ENCODE results near the gene MRTFA. TPM values are rescaled to one million over a fixed set of nuclear protein-coding genes. Genes with fewer than 3 reads are reported as not detected.

The MRTFA gene
- polyA plus RNA-seq, 1 of the 3 experiments (the other 2 are of a cell fraction), result 5.8 TPM

GRCh38 chr22:40420341-40421081, 216.0 kb downstream of the MRTFA start:
- no peak for TF ChIP-seq REST (IDR thresholded peaks at IDR 0.05; ENCODE audit: low read depth, low read length)
- no peak for TF ChIP-seq FOSL2 (IDR thresholded peaks at IDR 0.05; ENCODE audit: borderline replicate concordance, low read depth)
- no peak for TF ChIP-seq ELF1 (IDR thresholded peaks at IDR 0.05)
- no peak for TF ChIP-seq USF2 (IDR thresholded peaks at IDR 0.05; ENCODE audit: borderline replicate concordance, low read depth, low read length)
- TF ChIP-seq EZH2phosphoT487 (IDR thresholded peaks at IDR 0.05; ENCODE audit: borderline replicate concordance, low read depth), result no peak
- TF ChIP-seq MAX (IDR thresholded peaks at IDR 0.05; ENCODE audit: low read depth), result no peak
- no peak for TF ChIP-seq POLR2AphosphoS5 (IDR thresholded peaks at IDR 0.05; ENCODE audit: low read depth, low read length)
- no peak for TF ChIP-seq CHD2 (IDR thresholded peaks at IDR 0.05; ENCODE audit: low read length, partially characterized antibody)
- TF ChIP-seq FOXM1 (IDR thresholded peaks at IDR 0.05; ENCODE audit: low read depth), result no peak
- no peak for TF ChIP-seq PBX3 (IDR thresholded peaks at IDR 0.05)
- TF ChIP-seq TEAD4 (IDR thresholded peaks at IDR 0.05; ENCODE audit: borderline replicate concordance, insufficient read depth), result no peak
- no peak for TF ChIP-seq FOXJ3 (CRISPR knock-in tag; IDR thresholded peaks at IDR 0.05)
- TF ChIP-seq RCOR1 (IDR thresholded peaks at IDR 0.05; ENCODE audit: low read length), result no peak
- no peak for TF ChIP-seq MEF2A (IDR thresholded peaks at IDR 0.05; ENCODE audit: borderline replicate concordance, low read depth)
- Histone ChIP-seq H3K9me3 (no peaks in the 10 kb centered on the region), H4K20me1 (ENCODE audit: insufficient read depth) (no peaks in the 10 kb centered on the region), H2AFZ (ENCODE audit: low read depth) (no peak overlapping the region), H3K79me2 (ENCODE audit: insufficient read depth) (no peaks in the 10 kb centered on the region), H3K27me3 (ENCODE audit: insufficient read depth) (no peaks in the 10 kb centered on the region), H3K4me2 (no peak overlapping the region), H3K27ac (ENCODE audit: low read depth in 2 of 2, low read length in 1 of 2) (no peak overlapping the region), H3K9me2 (no peaks in the 10 kb centered on the region), H3K36me3 (replicated peaks in 1 of 2; ENCODE audit: control insufficient read depth in 1 of 2, insufficient read depth in 2 of 2, low read length in 1 of 2) (peaks cover 0 to 33% of the 10 kb centered on the region in 2 experiments), H3K4me1 (ENCODE audit: control insufficient read depth in 1 of 2, insufficient read depth in 2 of 2, low read depth in 1 of 2, low read length in 1 of 2) (peaks cover 0 to 4% of the 10 kb centered on the region in 2 experiments; a peak in 1 of 4 replicates), H3K4me3 (ENCODE audit: low read depth in 2 of 2, low read length in 1 of 2) (no peak overlapping the region), H3F3A (replicated peaks; ENCODE audit: insufficient read depth) (no peaks in the 10 kb centered on the region), H3K9ac (no peak overlapping the region)
- CTCF ChIA-PET, result no interaction called here
- DNase-seq, result no peak
- POLR2A ChIA-PET, result no interaction called here
- WGBS (ENCODE audit: low lambda C conversion rate), result 100% methylated on average over 1 of the region's 18 CpGs

Data from SK-N-SH (cell line).